Measurements from ENCODE around the gene NXN.
"Not testable (repeated sequence)": the region's sequence is repeated elsewhere in the genome, so short reads cannot be mapped to it uniquely, and the experiment has no call there.

NXN gene

DNA sequence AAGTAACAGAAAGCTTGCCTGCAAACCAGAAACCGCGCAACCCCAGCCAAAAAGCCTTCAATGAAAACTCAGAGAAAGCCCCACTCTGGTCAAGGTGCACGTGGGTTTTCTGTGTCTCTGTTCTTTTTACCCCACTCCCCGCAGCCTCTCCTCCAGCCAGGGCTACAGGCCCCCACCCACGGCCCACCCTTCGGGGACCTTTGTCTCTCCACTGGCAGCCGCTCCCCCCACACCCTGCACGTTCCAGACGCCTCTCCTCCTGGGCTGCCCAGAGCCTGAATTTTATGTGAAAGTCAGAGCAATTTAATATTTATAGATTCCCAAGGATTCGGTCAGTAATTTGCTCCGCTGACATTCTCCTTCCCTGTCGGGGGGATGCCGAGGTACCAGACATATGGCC lies 173.2 kb downstream of the NXN start:
- Histone ChIP-seq H3K9ac (ENCODE audit: low read length) (no peak overlapping the region), H3K27me3 (ENCODE audit: control insufficient read depth, insufficient read depth, low read length) (no peaks in the 10 kb centered on the region), H3K4me3 (ENCODE audit: low read length) (no peak overlapping the region), H3K4me1 (ENCODE audit: control insufficient read depth, insufficient read depth, low read length) (no peaks in the 10 kb centered on the region), H3K27ac (ENCODE audit: low read depth, low read length) (no peak overlapping the region), H3K36me3 (ENCODE audit: control insufficient read depth, insufficient read depth, low read length) (peaks cover 5% of the 10 kb centered on the region)

- not testable (repeated sequence) for H3K36me3 ChIP-seq (ENCODE audit: control insufficient read depth, insufficient read depth, low read length); H3K9ac ChIP-seq (ENCODE audit: low read length); H3K4me1 ChIP-seq (ENCODE audit: control insufficient read depth, insufficient read depth, low read length); H3K27ac ChIP-seq (ENCODE audit: low read depth, low read length); H3K27me3 ChIP-seq (ENCODE audit: control insufficient read depth, insufficient read depth, low read length); H3K4me3 ChIP-seq (ENCODE audit: low read length)
Observed at GRCh38 chr17:805886-806285, 173.7 kb downstream of the NXN start.

DNA sequence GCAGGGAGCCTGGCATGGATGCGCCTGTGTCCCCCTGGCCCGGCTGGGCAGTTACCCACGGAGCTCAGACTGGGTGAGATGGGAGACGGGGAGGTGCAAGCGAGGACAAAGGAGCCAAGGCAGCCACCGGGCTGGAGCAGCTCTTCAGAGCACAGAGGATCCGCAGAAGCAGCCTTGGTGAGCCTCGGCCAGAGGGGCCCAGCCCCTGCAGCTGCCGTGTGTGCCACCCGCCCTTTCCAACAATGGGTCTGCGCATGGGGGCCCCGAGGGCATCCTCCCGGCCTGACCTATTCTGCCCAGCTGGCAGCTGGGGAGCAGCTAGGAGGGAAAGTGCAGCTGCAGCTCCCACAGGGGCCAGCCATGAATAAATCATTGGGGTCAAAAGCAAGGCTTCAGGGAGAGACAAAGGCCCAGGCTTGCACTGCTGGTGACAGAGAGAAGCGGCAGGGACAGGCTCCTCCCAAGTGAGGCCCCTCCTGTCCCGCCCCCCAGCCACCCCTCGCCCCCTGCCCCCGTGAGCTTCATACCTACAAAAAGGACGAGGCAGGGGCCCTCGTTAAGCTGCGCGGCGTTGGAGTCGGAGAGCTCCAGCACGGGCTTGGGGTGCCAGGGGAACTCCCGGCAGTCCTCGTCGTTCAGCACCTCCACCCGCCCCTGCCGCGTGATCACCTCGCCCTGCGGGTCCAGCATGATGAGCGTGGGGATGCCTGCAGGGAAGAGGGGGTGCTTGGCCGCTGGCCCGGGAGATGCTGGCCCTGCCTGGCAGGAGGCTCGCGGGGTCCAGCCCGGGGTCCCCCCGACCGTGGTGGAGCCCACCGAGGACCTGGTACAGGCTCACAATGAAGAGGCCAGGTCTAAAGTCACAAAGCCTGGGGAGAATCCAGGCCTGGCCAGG lies 174.8 kb downstream of the NXN start:
- Histone ChIP-seq H3K27me3 (ENCODE audit: control insufficient read depth, insufficient read depth, low read length) (no peaks in the 10 kb centered on the region), H3K4me3 (ENCODE audit: low read length) (no peak overlapping the region), H3K4me1 (ENCODE audit: control insufficient read depth, insufficient read depth, low read length) (no peaks in the 10 kb centered on the region), H3K36me3 (ENCODE audit: control insufficient read depth, insufficient read depth, low read length) (peaks cover 5% of the 10 kb centered on the region), H3K9ac (ENCODE audit: low read length) (no peak overlapping the region), H3K27ac (ENCODE audit: low read depth, low read length) (no peak overlapping the region)

GRCh38 chr17:802901-803881 lies 176.4 kb downstream of the NXN start:
- peaks cover 5% of the 10 kb centered on the region for H3K36me3 ChIP-seq (ENCODE audit: control insufficient read depth, insufficient read depth, low read length)
- no peaks in the 10 kb centered on the region for H3K27me3 ChIP-seq (ENCODE audit: control insufficient read depth, insufficient read depth, low read length)
- H3K4me3 ChIP-seq (ENCODE audit: low read length): no peak overlapping the region

DNA sequence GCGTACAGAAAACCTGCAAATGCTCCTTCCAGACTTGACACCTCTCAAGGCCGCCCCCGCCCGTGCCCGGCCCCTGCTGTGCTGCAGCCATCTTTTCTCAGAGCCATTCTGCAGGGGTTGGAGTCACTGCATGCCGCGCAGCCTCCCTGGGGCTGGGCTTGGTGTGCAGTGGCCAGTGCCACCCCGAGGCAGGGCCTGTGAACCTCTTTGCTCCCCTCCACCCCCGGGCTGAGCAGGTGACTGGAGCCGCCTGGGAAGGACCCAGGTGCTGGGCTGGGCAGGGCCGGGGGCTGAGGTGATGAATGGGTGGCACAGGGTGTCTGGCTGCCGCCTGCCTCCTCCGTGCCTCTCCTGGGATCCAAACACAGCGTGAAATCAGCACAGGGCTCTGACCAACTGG lies 177.1 kb downstream of the NXN start:
- Histone ChIP-seq H3K36me3 (ENCODE audit: control insufficient read depth, insufficient read depth, low read length) (peaks cover 3% of the 10 kb centered on the region), H3K4me3 (ENCODE audit: low read length) (no peak overlapping the region)

More at GRCh38 chr17:802901-803881, 176.4 kb downstream of the NXN start:
- no peak overlapping the region for H3K27ac ChIP-seq (ENCODE audit: low read depth, low read length)
- no peaks in the 10 kb centered on the region for H3K4me1 ChIP-seq (ENCODE audit: control insufficient read depth, insufficient read depth, low read length)
- H3K9ac ChIP-seq (ENCODE audit: low read length): no peak overlapping the region

GRCh38 chr17:801660-802059 lies 177.9 kb downstream of the NXN start:
- H3K4me1 ChIP-seq (ENCODE audit: control insufficient read depth, insufficient read depth, low read length): no peaks in the 10 kb centered on the region
- no peak overlapping the region for H3K27ac ChIP-seq (ENCODE audit: low read depth, low read length)
- no peak overlapping the region for H3K9ac ChIP-seq (ENCODE audit: low read length)
- H3K4me3 ChIP-seq (ENCODE audit: low read length): no peak overlapping the region
- no peaks in the 10 kb centered on the region for H3K27me3 ChIP-seq (ENCODE audit: control insufficient read depth, insufficient read depth, low read length)
- peaks cover 3% of the 10 kb centered on the region for H3K36me3 ChIP-seq (ENCODE audit: control insufficient read depth, insufficient read depth, low read length)

More for the DNA sequence above, 177.1 kb downstream of the NXN start:
- Histone ChIP-seq H3K27me3 (ENCODE audit: control insufficient read depth, insufficient read depth, low read length) (no peaks in the 10 kb centered on the region), H3K4me1 (ENCODE audit: control insufficient read depth, insufficient read depth, low read length) (no peaks in the 10 kb centered on the region), H3K27ac (ENCODE audit: low read depth, low read length) (no peak overlapping the region), H3K9ac (ENCODE audit: low read length) (no peak overlapping the region)

- Histone ChIP-seq H3K4me3 (ENCODE audit: low read length) (no peak overlapping the region), H3K4me1 (ENCODE audit: control insufficient read depth, insufficient read depth, low read length) (no peaks in the 10 kb centered on the region)
Observed at GRCh38 chr17:800446-801242, 178.9 kb downstream of the NXN start.

DNA sequence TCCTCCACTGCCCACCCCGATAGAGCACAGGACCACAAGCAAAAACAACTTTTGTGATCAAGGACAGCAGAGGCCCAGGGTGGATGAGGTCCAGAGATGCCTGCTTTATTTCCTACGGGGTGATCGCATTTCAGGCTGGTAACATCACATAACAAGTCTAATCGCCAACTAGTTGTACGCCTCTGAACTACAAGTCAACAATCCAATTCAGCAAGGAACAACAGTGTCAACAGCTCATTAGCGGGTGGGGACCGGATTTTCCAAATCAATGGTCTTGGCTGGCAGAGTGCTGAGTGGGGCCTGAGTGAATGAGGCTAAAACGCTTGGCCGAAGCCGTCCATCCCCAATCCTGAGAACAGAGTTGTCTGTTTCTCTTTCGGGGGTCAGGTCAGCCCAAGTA lies 180.3 kb downstream of the NXN start:
- Histone ChIP-seq H3K4me3 (ENCODE audit: low read length) (no peak overlapping the region), H3K4me1 (ENCODE audit: control insufficient read depth, insufficient read depth, low read length) (peaks cover 4% of the 10 kb centered on the region), H3K27ac (ENCODE audit: low read depth, low read length) (no peak overlapping the region), H3K9ac (ENCODE audit: low read length) (no peak overlapping the region), H3K36me3 (ENCODE audit: control insufficient read depth, insufficient read depth, low read length) (peaks cover 3% of the 10 kb centered on the region), H3K27me3 (ENCODE audit: control insufficient read depth, insufficient read depth, low read length) (no peaks in the 10 kb centered on the region)

More at GRCh38 chr17:800446-801242, 178.9 kb downstream of the NXN start:
- Histone ChIP-seq H3K9ac (ENCODE audit: low read length) (no peak overlapping the region), H3K36me3 (ENCODE audit: control insufficient read depth, insufficient read depth, low read length) (peaks cover 3% of the 10 kb centered on the region), H3K27me3 (ENCODE audit: control insufficient read depth, insufficient read depth, low read length) (no peaks in the 10 kb centered on the region), H3K27ac (ENCODE audit: low read depth, low read length) (no peak overlapping the region)

GRCh38 chr17:798246-798645 lies 181.3 kb downstream of the NXN start:
- Histone ChIP-seq H3K27ac (ENCODE audit: low read depth, low read length) (no peak overlapping the region), H3K4me1 (ENCODE audit: control insufficient read depth, insufficient read depth, low read length) (peaks cover 4% of the 10 kb centered on the region), H3K4me3 (ENCODE audit: low read length) (no peak overlapping the region), H3K36me3 (ENCODE audit: control insufficient read depth, insufficient read depth, low read length) (peaks cover under 1% of the 10 kb centered on the region), H3K9ac (ENCODE audit: low read length) (no peak overlapping the region), H3K27me3 (ENCODE audit: control insufficient read depth, insufficient read depth, low read length) (no peaks in the 10 kb centered on the region)

GRCh38 chr17:797236-797840 lies 182.2 kb downstream of the NXN start:
- Histone ChIP-seq H3K27me3 (ENCODE audit: control insufficient read depth, insufficient read depth, low read length) (no peaks in the 10 kb centered on the region), H3K27ac (ENCODE audit: low read depth, low read length) (no peak overlapping the region), H3K4me3 (ENCODE audit: low read length) (no peak overlapping the region), H3K36me3 (ENCODE audit: control insufficient read depth, insufficient read depth, low read length) (peaks cover 5% of the 10 kb centered on the region), H3K4me1 (ENCODE audit: control insufficient read depth, insufficient read depth, low read length) (peaks cover 8% of the 10 kb centered on the region), H3K9ac (ENCODE audit: low read length) (no peak overlapping the region)

GRCh38 chr17:796609-797008 lies 183.0 kb downstream of the NXN start:
- Histone ChIP-seq H3K4me3 (ENCODE audit: low read length) (no peak overlapping the region), H3K27ac (ENCODE audit: low read depth, low read length) (no peak overlapping the region), H3K27me3 (ENCODE audit: control insufficient read depth, insufficient read depth, low read length) (no peaks in the 10 kb centered on the region), H3K36me3 (ENCODE audit: control insufficient read depth, insufficient read depth, low read length) (peaks cover 8% of the 10 kb centered on the region), H3K4me1 (ENCODE audit: control insufficient read depth, insufficient read depth, low read length) (peaks cover 9% of the 10 kb centered on the region), H3K9ac (ENCODE audit: low read length) (no peak overlapping the region)
